ENCODE results near the gene ATP11A.

The ATP11A gene

GRCh38 chr13:112726016-112726767 is 36.4 kb downstream of the ATP11A start:
- no peak for DNase-seq

- DNase-seq: no peak
Observed at GRCh38 chr13:112727581-112727980, 37.7 kb downstream of the ATP11A start.

GRCh38 chr13:112728375-112729126 is 38.7 kb downstream of the ATP11A start:
- DNase-seq: no peak

DNA sequence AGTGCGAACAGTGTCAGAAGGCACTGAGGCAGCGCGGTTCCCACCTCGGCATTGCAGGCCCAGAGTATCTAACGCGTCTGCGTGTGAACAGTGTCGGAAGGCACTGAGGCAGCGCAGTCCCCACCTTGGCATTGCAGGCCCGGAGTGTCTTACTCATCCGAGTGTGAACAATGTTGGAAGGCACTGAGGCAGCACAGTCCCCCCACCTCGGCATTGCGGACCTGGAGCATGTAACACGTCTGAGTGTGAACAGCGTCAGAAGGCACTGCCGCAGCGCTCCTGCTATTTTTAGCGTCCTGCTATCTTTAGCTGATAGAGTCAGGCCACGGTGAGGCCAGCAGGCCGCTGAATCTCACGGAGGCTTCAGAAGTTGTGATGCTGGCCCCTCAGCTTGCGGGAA is 39.6 kb downstream of the ATP11A start:
- DNase-seq: no peak

GRCh38 chr13:112730157-112730671 is 40.4 kb downstream of the ATP11A start:
- DNase-seq: no peak

GRCh38 chr13:112731667-112732616 is 42.1 kb downstream of the ATP11A start:
- no peak for DNase-seq

DNA sequence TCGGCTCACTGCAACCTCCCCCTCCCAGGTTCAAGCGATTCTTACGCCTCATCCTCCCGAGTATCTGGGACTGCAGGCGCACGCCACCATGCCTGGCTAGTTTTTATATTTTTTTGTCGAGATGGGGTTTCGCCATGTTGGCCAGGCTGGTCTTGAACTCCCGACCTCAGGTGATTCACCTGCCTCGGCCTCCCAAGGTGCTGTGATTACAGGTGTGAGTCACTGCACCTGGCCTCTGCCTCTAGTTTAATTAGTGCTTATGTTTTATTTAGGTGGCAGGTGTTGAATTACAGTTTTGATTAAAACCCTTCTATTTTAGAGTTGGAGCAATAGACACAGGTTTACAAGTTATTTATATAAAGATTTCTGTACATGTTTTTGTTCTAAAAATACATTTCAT is 42.8 kb downstream of the ATP11A start:
- no peak for DNase-seq

- no peak for DNase-seq
Observed at GRCh38 chr13:112733112-112733511, 43.3 kb downstream of the ATP11A start.

- no peak for DNase-seq
Observed at GRCh38 chr13:112733661-112734379, 44.0 kb downstream of the ATP11A start.

- no peak for DNase-seq
Observed at GRCh38 chr13:112734696-112735547, 45.1 kb downstream of the ATP11A start.

DNA sequence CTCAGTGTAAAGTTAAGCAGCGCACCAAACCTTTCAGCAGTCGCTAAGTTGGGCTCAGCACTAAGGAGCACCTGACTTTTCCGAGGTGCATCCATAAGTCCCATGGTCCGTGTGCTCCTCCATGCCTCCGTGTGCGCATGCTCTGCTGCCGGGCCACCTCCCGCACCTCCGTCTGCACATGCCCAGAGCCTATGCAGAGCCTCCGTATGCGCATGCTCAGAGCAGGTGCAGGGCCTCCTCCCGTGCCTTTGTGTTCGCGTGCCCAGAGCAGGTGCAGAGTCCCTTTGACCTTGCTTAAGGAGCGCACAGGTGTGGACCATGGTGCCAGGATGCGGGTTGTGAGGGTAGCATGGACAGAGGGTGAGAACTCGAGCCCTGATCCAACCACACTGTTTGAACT is 46.0 kb downstream of the ATP11A start:
- no peak for DNase-seq

- no peak for DNase-seq
Observed at GRCh38 chr13:112737294-112737693, 47.5 kb downstream of the ATP11A start.

DNA sequence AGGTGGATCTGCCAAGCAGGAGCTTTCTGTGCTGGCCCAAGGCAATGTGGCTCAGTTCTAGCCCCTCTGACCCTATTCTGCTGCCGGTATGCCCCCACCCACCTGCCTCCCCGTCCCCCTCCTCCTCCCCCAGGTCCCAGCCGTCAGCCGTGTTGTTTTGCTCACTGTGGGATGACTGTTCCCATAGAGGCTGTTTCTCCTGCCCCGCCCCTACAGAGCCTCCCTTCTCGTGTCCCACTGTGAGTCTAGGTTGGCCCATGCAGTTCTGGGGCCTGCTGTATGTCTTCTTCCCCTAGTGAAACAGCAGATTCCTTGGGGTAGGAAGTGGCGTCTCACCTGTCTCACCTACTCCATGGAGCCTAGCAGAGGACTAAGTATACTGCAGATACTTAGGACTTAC is 48.8 kb downstream of the ATP11A start:
- no peak for DNase-seq

DNA sequence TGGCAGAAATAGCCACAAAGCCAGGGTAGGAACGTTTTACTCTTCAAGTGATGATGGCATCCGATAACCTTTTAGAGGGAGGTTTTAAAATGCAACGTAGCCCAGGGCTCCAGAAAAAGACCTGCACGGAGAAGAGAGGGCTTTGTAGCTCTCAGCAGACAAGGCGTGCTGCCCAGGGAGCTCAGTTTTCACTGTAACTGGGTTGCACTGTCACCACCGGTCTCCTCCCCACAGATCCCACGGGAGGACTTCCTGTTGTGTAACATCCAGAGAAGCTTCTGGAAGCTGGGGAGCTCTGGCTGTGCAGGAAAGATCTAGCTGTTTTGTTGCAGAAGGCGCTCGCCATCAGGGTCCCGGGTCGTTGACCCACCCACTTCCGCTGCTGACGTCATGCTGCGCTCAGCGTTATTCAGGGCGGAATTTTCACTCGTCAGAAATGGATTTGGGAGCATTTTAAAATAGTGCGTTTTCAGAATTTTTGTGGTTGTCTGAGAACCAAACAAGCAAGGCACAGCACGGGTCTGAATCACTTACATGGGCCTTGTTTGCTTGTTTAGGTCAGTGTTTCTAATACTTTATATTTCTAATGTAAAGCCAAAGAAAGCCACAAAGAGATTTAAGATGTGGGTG is 50.8 kb downstream of the ATP11A start:
- DNase-seq: no peak

DNA sequence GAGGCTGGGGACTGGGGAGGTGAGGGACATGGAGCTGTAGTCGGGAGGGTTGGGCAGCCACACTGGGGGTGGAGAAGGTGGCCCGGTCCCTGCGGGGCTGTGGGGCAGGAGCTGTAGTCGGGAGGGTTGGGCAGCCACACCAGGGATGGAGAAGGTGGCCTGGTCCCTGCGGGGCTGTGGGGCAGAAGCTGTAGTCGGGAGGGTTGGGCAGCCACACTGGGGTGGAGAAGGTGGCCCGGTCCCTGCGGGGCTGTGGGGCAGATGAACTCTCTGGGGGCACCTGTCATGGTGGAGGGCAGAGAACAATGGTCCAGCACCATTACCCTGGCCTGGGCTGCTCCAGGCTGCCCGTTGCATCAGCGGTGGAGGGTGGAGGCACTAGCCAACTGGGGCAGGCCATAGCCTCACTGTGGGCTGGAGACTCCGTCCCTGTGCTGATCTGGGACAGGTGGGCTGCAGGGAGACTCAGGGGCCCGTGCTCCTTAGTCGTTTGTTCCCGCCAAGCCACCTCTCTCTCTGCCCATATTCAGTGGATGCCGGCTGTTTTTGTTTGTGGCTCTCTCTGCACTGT is 51.4 kb downstream of the ATP11A start:
- no peak for DNase-seq

DNA sequence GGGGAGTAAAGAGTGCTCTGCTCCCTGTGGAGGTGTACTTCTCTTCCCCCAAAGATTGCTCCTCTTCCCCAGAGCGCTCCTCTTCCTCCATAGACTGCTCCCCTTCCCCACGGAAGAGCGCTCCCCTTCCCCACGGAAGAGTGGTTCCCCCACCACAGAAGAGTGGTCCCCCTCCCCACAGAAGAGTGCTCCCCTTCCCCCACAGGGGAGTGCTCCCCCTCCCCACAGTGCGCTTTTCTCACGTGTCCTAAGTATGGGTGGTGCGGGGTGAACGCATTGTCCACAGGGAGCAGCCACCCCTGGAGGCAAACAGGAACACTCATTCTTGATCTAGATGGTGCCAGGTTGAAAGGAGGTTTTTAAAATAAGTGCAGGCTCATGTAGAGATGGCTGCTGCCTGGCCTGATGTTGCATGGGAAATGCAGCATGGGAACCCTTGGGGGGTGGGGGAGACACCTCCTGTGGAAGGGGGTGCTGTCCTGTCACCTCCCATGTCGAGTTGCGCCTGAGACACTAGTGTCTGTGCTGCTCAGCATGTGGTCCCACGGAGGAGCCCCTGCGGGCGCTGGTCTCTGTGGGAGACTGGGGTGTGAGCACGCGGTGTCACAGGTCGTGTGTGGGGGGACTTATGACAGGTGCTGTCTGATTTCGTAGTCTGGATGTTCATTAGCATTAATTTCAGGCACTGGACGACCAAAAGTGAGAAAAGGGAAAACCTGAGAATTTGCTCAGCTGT is 52.2 kb downstream of the ATP11A start:
- DNase-seq: no peak

DNA sequence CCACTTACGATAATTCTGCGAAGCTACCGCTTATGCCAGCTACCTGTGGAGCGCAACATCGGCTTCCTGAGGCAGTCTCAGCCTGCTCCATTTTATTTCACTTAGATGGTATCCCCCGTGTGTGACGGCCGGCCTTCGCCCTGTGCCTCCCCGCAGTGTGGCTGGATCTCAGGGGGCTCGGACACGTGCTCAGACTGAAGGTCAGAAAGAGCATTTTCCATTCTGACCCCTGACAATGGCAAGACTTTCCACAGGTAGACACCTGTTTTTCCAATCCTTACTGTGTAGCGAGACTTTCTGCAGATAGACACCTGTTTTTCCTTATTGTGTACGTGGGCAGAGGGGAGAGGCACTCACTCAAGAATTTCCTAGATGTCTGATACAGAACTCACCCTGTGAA is 52.7 kb downstream of the ATP11A start:
- no peak for DNase-seq

DNA sequence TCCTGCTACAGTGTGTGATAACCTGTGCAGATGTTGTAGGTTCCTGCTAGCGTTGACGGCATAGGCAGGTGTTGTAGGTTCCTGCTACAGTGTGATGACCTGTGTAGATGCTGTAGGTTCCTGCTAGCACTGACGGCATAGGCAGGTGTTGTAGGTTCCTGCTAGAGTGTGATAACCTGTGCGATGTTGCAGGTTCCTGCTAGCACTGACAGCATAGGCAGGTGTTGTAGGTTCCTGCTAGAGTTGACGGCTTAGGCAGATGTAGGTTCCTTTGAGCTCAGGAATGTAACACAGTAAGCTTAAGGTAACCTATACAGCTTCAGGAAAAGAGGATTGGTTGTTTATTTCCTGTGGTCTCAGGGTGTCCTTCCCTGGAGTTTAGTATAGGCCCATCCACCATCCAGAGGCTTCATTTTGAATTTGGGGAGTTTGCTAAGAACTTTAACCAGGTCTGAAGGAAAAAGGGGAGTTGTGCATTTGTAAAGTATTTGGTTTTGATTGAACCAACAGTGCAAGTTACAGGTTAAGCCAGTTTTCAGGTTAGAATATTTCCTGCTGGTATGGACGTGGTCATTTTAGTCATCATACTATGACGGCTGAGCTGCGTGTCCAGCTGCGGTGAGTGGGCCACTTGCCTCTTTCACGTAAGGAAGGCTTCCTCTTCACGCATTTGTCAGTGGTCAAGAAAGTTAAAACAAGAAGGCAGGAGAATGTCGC is 53.8 kb downstream of the ATP11A start:
- DNase-seq: no peak

All from activated CD4-positive, alpha-beta T cell treated with anti-CD3 and anti-CD28 coated beads, Interleukin-2, amount 50 U/mL, for 4 hours (primary cell).